HEK293 (cell line): ENCODE data around the gene SLC8A1.

Experiments
- CTCF ChIP-seq: fragments of 450-650 bp; formaldehyde crosslinking; IDR thresholded peaks from 2 replicates; pipeline ENCODE4 v1.5.1; 2016; ENCODE audit warnings: missing biosample characterization, missing genetic modification characterization
- GLI4 ChIP-seq: fragments of 450-650 bp; formaldehyde crosslinking; IDR thresholded peaks from 2 replicates; pipeline ENCODE4 v1.5.1; 2016; ENCODE audit warnings: missing biosample characterization, missing genetic modification characterization
- KLF9 ChIP-seq: fragments of 450-650 bp; formaldehyde crosslinking; IDR thresholded peaks from 2 replicates; pipeline ENCODE4 v1.5.1; 2016; ENCODE audit warnings: missing biosample characterization, missing genetic modification characterization, low read depth
- REST ChIP-seq: fragments of 450-650 bp; formaldehyde crosslinking; IDR thresholded peaks from 2 replicates; pipeline ENCODE4 v1.5.1; 2016; ENCODE audit warnings: missing biosample characterization, missing genetic modification characterization
- WT1 ChIP-seq: fragments of 450-650 bp; formaldehyde crosslinking; IDR thresholded peaks from 2 replicates; pipeline ENCODE4 v1.5.1; 2016; ENCODE audit warnings: missing biosample characterization, missing genetic modification characterization
- YY1 ChIP-seq: fragments of 450-650 bp; formaldehyde crosslinking; IDR thresholded peaks from 2 replicates; pipeline ENCODE4 v1.5.1; 2018; ENCODE audit warnings: missing biosample characterization, missing genetic modification characterization
- ZBTB48 ChIP-seq: fragments of 450-650 bp; formaldehyde crosslinking; IDR thresholded peaks from 2 replicates; pipeline ENCODE4 v1.5.1; 2016; ENCODE audit warnings: missing biosample characterization, missing genetic modification characterization
- ZNF140 ChIP-seq: fragments of 450-650 bp; formaldehyde crosslinking; IDR thresholded peaks from 2 replicates; pipeline ENCODE4 v1.5.1; 2016; ENCODE audit warnings: missing biosample characterization, missing genetic modification characterization
- ZNF514 ChIP-seq: fragments of 450-650 bp; formaldehyde crosslinking; IDR thresholded peaks from 2 replicates; pipeline ENCODE4 v1.5.1; 2016; ENCODE audit warnings: missing biosample characterization, missing genetic modification characterization
- ZNF76 ChIP-seq: fragments of 450-650 bp; formaldehyde crosslinking; IDR thresholded peaks from 2 replicates; pipeline ENCODE4; 2016; ENCODE audit warnings: low read depth, missing biosample characterization, missing genetic modification characterization, borderline replicate concordance
- ZNF776 ChIP-seq: fragments of 450-650 bp; formaldehyde crosslinking; IDR thresholded peaks from 2 replicates; pipeline ENCODE4 v1.5.0; 2017; ENCODE audit warnings: missing biosample characterization, missing genetic modification characterization, borderline replicate concordance
- TF ChIP-seq, protein P1 (sequence below): fragments of 450-650 bp; formaldehyde crosslinking; IDR thresholded peaks from 2 replicates; pipeline ENCODE4 v1.5.1; 2017; ENCODE audit warnings: missing biosample characterization, missing genetic modification characterization
- TF ChIP-seq, protein P2 (sequence below): fragments of 450-650 bp; formaldehyde crosslinking; IDR thresholded peaks from 2 replicates; pipeline ENCODE4 v1.5.1; 2016; ENCODE audit warnings: missing biosample characterization, missing genetic modification characterization, low read depth

DNA sequence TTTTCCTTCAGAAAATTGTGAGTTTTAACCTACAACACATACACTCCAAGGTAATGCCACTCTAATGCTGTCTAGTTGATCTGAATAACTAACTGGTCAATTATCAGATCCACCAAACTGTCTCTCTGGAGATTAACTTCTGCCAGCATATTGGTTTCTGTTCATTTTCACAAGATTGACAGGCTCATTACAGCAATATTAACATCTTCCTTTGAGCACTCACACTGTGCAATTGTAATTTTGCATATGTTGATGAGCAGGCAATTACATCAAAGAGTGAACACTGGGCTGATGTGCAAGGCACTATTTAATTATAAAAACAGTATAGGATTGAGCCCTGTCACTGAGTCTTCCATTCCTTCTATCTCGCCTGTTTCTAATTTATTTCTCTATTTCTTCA is 197.3 kb downstream of the SLC8A1 start:
- TF ChIP-seq, protein P1, sequence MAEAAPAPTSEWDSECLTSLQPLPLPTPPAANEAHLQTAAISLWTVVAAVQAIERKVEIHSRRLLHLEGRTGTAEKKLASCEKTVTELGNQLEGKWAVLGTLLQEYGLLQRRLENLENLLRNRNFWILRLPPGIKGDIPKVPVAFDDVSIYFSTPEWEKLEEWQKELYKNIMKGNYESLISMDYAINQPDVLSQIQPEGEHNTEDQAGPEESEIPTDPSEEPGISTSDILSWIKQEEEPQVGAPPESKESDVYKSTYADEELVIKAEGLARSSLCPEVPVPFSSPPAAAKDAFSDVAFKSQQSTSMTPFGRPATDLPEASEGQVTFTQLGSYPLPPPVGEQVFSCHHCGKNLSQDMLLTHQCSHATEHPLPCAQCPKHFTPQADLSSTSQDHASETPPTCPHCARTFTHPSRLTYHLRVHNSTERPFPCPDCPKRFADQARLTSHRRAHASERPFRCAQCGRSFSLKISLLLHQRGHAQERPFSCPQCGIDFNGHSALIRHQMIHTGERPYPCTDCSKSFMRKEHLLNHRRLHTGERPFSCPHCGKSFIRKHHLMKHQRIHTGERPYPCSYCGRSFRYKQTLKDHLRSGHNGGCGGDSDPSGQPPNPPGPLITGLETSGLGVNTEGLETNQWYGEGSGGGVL (tag by site-specific recombination), result no peak
- TF ChIP-seq CTCF (tag by site-specific recombination), result no peak
- TF ChIP-seq, protein P2, sequence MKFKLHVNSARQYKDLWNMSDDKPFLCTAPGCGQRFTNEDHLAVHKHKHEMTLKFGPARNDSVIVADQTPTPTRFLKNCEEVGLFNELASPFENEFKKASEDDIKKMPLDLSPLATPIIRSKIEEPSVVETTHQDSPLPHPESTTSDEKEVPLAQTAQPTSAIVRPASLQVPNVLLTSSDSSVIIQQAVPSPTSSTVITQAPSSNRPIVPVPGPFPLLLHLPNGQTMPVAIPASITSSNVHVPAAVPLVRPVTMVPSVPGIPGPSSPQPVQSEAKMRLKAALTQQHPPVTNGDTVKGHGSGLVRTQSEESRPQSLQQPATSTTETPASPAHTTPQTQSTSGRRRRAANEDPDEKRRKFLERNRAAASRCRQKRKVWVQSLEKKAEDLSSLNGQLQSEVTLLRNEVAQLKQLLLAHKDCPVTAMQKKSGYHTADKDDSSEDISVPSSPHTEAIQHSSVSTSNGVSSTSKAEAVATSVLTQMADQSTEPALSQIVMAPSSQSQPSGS (tag by site-specific recombination), result no peak
- no peak for TF ChIP-seq GLI4
- TF ChIP-seq YY1 (tag by site-specific recombination), result no peak
- no peak for TF ChIP-seq REST
- no peak for TF ChIP-seq ZNF140 (tag by site-specific recombination)
- no peak for TF ChIP-seq ZNF76 (tag by site-specific recombination)
- TF ChIP-seq WT1 (tag by site-specific recombination), result no peak
- TF ChIP-seq ZNF514 (tag by site-specific recombination), result no peak
- TF ChIP-seq ZBTB48 (tag by site-specific recombination), result no peak
- TF ChIP-seq KLF9 (tag by site-specific recombination), result no peak
- TF ChIP-seq ZNF776 (tag by site-specific recombination), result no peak
